Measurements from ENCODE around the gene CLTCL1.
"Not testable (repeated sequence)": the region's sequence is repeated elsewhere in the genome, so short reads cannot be mapped to it uniquely, and the experiment has no call there.

Gene CLTCL1

GRCh38 chr22:19258371-19258770, 33.1 kb downstream of the CLTCL1 start:
- Histone ChIP-seq H3K27ac (replicated peaks) (no peak overlapping the region), H3K27me3 (ENCODE audit: insufficient read depth, poor library complexity, severe bottlenecking) (no peaks in the 10 kb centered on the region), H3K4me3 (replicated peaks; ENCODE audit: insufficient read depth, low read length) (no peak overlapping the region)
- TF ChIP-seq REST (IDR thresholded peaks at IDR 0.05; ENCODE audit: insufficient replicate concordance, low read depth): no peak
- TF ChIP-seq CTCF (IDR thresholded peaks at IDR 0.05; ENCODE audit: insufficient read depth, low read length): no peak
- TF ChIP-seq SPI1 (IDR thresholded peaks at IDR 0.05; ENCODE audit: borderline replicate concordance, low read depth): no peak
- no peak for TF ChIP-seq POLR2AphosphoS5 (IDR thresholded peaks at IDR 0.05; ENCODE audit: low read depth)
- no peak for TF ChIP-seq GABPA (IDR thresholded peaks at IDR 0.05; ENCODE audit: low read depth)
- no peak for DNase-seq (ENCODE audit: low read depth in 1 of 2, low spot score in 1 of 2)

- H3K27ac ChIP-seq (replicated peaks); DNase-seq (ENCODE audit: low read depth in 1 of 2, low spot score in 1 of 2); H3K4me3 ChIP-seq (replicated peaks; ENCODE audit: insufficient read depth, low read length); H3K27me3 ChIP-seq (ENCODE audit: insufficient read depth, poor library complexity, severe bottlenecking): not testable (repeated sequence)
Observed at GRCh38 chr22:19256362-19256761, 35.2 kb downstream of the CLTCL1 start.

- no peak overlapping the region for H3K4me3 ChIP-seq (replicated peaks; ENCODE audit: insufficient read depth, low read length)
- no peak for TF ChIP-seq CTCF (IDR thresholded peaks at IDR 0.05; ENCODE audit: insufficient read depth, low read length)
- TF ChIP-seq SPI1 (IDR thresholded peaks at IDR 0.05; ENCODE audit: borderline replicate concordance, low read depth): no peak
- no peak for TF ChIP-seq POLR2AphosphoS5 (IDR thresholded peaks at IDR 0.05; ENCODE audit: low read depth)
- TF ChIP-seq GABPA (IDR thresholded peaks at IDR 0.05; ENCODE audit: low read depth): no peak
- no peak for TF ChIP-seq REST (IDR thresholded peaks at IDR 0.05; ENCODE audit: insufficient replicate concordance, low read depth)
- H3K27ac ChIP-seq (replicated peaks): no peak overlapping the region
- DNase-seq (ENCODE audit: low read depth in 1 of 2, low spot score in 1 of 2): no peak
- no peaks in the 10 kb centered on the region for H3K27me3 ChIP-seq (ENCODE audit: insufficient read depth, poor library complexity, severe bottlenecking)
Observed at GRCh38 chr22:19253143-19253542, 38.4 kb downstream of the CLTCL1 start.

GRCh38 chr22:19244600-19245352, 46.7 kb downstream of the CLTCL1 start:
- Histone ChIP-seq H3K27ac (replicated peaks) (peak overlapping the region; percentile 98), H3K4me3 (replicated peaks; ENCODE audit: insufficient read depth, low read length) (no peak overlapping the region), H3K27me3 (ENCODE audit: insufficient read depth, poor library complexity, severe bottlenecking) (no peaks in the 10 kb centered on the region)
- peak; percentile 61 to 86 for DNase-seq (ENCODE audit: low read depth in 1 of 2, low spot score in 1 of 2)
- TF ChIP-seq CTCF (IDR thresholded peaks at IDR 0.05; ENCODE audit: insufficient read depth, low read length) (no peak), REST (IDR thresholded peaks at IDR 0.05; ENCODE audit: insufficient replicate concordance, low read depth) (no peak), POLR2AphosphoS5 (IDR thresholded peaks at IDR 0.05; ENCODE audit: low read depth) (peak; percentile 44; the same call in 1 of the 2 replicates), SPI1 (IDR thresholded peaks at IDR 0.05; ENCODE audit: borderline replicate concordance, low read depth) (no peak), GABPA (IDR thresholded peaks at IDR 0.05; ENCODE audit: low read depth) (no peak)
